Fibroblast of skin of right quadriceps (primary cell): ENCODE data around the gene DMC1.

Source experiments
- DNase-seq: peaks from one replicate; pipeline ENCODE4 v3.0.0-alpha.2; 2013

Gene DMC1

DNA sequence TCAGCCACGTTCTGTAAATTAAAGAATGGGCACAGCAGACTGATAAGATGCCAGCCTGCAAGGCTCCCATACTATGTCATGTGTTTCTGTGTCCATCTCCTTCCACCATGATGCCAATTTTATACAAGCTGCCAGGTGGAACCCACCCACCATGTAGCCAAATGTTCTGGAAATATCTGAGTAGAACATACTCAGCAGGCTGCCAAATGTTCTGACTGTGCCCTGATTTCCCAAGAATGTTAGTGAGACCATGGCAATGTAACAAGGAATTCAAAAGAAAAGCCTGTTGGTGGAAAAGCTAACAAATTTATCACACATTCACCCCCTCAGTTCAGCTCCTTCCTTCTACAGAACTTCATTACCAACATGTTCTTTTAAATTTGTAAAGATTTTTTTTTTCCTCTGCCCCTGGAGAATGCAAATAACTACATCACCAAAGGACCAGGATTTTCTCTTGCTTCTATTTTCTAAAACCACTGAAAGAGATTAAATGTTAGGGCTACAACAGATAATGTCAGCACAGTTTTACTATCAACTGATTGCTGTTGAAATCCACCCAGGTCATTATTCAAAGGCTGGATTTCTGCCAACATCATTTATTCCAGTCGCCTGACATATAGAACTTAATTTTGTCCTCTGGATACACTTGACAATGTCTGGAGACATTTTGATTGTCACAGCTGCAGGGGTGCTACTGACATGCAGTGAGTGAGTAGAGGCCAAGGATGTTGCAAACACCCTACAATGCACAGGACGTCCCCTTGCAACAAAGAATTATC, 3.1 kb downstream of the DMC1 start:
- no peak for DNase-seq

DNA sequence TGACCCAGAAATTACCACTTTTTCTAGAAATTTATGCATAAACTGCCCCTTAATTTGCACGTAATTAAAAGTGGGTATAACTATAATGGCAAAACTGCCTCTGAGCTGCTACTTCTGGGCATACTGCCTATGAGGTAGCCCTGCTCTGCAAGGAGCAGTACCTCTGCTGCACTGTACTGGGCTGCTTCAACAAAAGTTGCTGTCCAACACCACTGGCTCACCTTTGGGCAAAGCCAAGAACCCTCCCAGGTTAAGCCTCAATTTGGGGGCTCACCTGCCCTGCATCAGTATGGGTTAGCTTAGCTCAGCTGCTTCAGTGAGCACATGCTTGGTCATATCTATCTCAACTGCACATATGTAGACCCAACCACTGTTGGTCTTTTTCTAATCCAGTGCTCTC, 4.5 kb downstream of the DMC1 start:
- DNase-seq: no peak

DNA sequence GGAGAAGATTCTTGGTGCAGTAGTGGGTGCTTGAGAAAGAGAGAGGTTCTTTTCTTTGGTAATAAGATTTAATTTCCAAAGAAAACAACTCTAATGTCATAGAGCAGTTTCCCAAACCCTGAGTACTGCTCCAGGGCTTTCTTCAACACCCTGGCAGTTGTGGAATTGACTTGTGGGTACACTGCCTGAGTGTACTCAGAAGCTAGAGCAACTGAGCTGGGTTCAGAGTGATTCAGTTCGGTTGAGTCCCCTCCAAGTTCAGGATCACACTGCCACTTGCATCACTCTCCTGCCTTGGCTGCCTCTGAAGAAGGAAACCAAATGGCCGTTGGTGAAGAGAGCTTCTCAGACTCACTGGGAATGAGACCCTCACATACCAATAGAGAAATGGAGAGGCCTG, 5.3 kb downstream of the DMC1 start:
- no peak for DNase-seq

DNA sequence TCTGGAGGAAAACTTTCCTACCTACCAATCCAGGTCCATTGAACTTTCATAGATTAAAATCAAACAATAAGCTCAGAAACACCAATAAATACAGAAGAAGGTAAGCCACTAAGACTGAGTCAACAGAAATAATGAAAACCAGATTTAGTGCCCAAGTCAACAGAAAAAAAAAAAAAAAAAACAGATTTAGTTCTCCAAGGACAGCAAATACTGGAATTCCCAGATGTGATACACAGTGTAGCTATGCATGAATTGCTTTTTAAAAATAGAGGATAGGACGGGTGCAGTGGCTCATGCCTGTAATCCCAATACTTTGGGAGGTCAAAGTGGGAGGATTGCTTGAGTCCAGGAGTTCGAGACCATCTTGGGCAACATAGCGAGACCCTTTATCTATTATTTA, 15.7 kb downstream of the DMC1 start:
- peak; percentile 78 for DNase-seq

DNA sequence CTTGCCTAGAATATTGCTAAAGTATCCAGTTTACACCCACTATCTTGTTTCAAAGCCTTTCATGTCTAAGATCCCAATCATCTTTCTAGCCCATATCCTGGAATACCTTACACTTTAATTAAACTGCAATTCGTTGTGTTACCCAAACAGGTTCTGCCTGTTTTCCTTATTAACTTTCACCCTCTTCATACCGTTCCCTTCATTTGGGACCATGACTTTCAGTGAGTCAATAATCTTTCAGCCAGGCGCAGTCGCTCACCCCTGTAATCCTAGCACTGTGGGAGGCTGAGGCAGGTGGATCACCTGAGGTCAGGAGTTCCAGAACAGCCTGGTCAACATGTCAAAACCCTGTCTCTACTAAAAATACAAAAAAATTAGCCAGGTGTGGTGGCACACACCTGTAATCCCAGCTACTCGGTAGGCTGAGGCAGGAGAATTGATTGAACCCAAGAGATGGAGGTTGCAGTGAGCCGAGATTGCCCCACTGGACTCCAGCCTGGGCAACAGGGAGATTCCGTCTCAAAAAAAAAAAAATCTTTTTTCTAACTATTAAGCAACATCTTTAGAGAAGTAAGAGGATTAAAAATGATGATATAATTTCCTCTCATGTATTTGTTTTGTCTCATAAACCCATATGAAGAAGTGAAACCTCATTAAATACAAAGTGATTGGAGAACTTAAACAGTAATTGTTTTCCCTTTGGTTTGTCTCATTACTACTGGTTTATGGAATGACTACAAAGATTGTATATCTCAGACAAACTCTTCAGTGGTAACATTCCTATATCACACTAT, 20.7 kb downstream of the DMC1 start:
- no peak for DNase-seq

DNA sequence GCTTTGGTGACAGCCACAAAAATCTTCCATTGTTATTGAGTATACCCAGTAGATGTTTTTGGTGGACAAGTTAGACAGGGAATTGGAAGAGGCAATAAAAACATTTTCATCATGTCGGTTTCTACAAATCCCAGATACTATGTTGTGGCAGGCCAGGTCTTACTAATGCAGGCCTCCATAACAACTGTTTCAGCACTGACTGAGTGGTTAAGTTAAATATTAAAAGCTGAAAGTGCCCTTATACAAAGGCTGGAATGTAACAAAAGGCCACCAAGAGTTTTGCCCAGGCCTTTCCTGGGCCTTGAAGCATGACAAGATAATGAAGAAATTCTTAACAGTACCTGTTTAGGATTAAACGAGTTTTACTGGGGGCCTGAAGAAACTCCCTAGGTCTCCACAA, 29.3 kb downstream of the DMC1 start:
- DNase-seq: no peak

DNA sequence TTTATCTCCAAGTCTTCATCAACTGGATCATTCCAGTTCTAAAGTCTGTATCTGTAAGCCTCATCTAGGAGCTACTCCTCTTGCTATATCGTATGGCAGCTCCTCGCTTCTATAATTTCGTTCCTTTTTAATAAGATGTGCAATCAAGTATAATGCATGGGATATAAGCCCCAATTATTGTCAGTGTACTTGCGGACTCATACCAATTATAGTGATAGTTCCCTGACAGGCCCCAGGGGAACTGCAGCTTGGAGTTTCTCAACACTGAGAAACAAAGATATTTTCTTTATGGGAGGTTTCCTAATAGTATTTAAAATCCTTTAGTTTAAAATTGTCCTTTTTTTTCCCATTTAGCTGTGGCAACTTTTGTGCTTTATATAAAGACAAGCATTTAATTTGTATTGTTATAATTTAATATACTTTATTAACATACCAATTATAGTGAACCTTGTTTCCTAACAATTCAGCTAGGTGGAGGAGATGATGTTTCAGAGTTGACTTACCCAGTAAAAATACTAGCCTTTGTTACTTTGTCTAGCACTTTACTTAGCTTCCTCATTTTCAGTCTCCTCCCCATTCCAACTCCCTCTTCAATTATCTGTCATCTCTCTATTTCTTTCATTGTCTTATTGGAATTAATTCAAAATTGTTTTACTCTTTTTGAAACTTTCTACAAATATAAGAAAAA, 38.6 kb downstream of the DMC1 start:
- DNase-seq: no peak

DNA sequence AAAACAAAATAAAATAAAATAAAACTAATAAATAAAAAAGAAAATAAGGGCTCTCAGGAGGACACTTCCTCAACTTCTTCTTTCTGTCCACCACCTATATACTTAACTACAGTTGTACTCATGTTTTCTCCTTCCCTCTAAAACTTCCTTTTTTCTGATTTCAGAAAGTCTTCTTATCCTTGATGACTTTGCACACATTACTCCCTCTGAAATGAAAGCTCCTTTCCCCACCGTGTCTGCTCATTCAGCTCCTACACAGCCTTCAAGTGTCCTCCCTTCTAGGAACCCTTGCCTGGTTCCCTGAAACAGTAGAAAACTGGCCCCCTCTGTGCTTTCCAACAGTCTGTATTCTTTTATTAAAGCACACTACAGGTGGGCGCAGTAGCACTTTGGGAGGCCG, 45.6 kb downstream of the DMC1 start:
- DNase-seq: no peak

DNA sequence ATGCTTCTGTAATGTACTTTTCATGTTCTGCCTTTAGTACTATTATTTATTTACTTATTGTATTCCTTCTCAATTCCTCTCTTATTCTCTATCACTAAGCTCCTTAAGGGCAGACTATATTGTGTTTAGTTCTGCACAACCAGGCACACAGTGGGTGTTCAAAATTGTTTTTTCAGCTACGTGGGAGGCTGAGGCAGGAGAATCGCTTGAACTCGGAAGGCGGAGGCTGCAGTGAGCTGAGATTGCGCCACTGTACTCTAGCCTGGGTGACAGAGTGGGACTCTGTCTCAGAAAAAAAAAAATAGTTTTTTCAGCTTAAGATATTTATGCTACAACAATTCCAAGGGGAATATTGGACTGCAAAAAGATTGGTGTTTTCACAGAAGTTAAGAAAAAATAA, 46.5 kb downstream of the DMC1 start:
- DNase-seq: no peak

DNA sequence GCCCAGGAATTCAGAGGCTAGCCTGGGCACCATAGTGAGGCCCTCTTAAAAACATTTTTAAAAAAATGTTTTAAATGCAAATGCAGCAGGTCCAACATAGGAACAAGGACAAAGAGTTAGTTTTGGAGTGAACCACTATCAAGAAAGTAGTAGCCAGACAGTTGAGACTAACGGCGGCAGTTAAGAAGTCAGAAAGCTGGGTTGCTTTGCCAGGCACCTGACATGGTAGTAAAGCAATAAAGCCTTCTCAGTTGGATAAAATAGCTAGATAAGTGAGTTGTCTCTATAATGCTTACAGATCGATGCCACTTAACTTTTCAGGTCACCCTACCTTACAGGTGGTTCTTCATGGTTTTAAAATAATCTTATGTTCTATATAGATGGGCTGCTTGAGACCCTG, 47.0 kb downstream of the DMC1 start:
- DNase-seq: no peak

DNA sequence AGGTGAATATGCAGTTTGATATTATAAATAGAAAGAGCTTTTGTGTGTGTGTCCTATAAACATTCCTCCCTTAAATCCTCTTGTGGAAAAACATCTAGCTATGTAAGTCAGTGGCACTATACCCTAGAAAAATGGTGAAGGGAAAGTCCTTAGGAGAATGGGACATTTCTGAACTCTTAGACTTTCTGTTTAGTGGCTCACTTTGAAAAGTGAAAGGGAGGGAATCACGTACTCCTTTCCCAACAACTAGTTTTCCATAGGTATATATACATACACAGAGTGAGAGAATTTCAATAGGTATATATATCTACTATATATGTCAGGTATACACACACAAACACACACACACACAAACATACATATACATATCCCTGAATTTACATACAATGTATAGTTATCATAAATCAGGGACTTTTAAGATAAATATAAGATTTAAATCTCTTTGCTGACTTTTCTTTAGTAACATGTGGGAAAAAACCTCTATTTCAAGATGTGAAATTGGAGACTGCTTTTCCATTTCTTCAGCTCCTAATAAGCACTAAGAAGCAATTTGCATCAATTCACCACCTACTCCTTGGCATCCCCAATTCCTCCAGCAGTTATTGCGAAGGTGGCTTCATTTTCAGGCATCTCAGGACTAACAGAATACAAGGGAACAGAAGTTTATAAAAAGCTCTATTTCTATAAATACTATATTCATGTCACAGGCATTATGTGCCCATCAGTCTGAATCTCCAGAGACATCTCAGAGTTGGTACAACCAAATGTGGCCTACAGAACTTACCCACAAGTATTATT, 50.3 kb downstream of the DMC1 start:
- no peak for DNase-seq

DNA sequence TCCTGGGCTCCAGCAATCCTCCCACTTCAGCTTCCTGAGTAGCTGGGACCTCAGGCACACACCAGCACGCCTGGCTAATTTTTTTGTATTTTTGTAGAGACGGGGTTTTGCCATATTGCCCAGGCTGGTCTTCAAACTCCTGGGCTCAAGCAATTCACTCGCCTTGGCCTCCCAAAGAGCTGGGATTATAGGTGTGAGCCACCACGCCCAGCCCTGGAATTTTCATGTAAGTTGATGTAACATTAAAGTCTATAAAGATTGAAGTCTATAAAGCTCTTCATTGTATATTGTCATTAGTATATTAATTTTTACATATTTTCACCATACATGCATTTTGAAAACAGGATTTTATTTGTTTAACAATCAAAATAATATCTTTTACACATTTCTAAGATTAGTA, 51.4 kb downstream of the DMC1 start:
- DNase-seq: no peak

DNA sequence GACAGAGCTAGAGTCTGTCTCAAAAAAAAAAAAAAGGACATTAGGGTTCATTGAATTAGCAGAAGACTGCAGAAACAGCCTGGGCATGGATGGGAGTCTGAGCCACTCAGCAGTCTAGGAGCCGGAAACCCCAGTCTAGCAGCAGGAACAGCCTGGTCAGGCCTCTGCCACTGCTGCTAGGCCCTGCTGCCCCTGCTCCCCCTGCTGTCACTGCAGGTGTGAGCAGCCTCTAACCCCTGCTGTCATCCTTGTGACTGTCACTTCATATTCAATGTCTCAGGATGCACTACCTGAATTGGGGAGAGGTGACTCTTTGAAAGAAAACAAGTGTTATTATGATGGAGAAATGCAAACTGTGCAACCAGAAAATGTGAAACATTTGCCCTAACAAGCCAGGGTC, 56.9 kb downstream of the DMC1 start:
- no peak for DNase-seq

DNA sequence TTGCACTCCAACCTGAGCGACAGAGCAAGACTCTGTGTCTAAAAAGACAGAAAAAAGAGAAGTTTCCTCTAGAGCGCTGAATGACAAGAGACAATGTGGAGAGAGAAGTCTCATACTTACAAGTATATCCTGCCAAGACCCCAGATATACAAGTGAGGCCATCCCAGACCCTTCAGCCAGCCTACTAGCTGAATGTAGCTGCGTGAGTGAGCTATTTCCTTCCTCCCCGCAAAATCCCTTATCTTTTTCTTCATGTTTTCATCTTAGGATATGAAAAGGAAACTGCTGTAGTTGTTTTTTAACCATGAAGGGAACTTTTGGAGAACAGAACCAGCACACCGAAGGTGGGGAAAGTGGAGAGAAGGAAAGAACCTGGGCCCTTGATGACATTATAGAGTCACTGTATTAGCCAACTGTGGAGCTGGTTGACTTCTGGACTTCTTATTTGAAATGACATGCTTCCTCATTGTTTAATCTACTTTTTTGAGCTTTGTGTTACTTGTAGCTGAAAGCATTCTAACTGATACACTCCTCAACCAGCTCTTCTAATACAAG, 59.5 kb downstream of the DMC1 start:
- DNase-seq: no peak

DNA sequence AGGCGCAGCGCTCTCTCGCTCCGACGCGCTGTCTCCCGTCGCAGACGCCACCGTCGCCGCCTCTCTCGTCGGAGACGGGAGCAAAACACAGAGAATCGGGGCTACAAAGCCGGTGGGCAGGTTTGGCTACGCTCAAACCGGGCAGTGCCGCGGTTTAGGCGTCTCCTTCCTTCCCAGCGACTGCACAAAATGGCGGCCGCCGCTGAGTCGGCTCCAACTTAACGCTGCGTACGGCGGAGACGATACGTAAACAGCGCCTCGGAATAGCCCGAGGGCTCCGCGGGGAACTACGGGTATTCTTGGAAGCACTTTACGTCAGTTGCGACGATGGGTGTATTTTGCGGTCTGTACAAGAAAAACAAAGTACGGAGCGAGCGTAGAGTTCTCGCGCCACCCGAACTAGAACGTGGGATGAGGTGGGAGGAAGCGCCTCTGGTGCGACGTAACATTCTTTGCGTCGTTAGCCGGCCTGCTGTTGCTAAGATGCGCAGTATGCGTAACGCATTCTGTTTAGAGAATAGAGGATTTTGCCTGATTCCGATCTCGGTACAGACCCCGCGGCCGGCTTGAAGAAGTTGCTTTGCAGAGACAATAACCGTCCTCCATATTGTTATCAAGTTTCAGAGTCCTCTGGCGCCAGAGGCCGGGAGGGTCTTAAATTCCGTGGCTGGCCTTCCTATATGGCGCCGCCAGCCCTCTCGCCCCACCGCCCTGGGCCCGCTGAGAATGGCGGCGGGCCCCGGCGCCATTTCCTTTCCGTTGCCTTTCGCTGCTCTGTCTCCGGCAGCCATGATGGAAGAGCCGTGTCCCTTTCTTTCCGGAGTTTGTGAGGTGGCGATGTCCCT, 63.6 kb downstream of the DMC1 start, which contains the start of gene DDX17:
TSS of gene DDX17 (minus strand) at position 194 of the 845 bp plus-strand sequence.
- peak; percentile 95 for DNase-seq

DNA sequence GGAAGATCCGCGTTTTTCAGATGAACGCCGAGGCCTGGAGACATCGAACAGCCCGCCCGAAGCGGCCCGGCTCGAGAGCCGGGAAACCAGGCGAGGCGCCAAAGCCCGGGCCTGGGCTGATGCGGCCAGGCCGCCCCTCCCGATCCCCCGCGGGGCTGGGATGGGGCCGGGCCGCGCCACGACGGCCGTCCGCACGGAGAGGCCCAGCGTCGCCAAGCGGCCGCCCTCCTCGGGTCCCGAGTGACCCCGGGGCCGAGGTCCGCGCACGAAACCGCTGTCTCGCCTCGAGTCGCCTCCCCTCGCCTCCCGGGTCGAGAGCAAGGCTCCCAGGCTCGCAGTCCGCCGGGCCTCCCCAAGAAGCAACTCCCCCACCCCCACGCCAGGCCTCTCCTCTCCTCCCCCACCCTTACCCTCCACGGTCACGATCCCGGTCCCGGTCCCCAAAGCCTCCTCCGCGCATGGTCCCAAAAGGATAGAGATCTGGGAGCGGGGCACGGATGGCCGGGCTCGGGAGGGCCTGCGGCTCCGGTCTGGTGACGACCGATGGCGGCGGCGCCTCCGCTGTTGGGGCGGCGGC, 64.4 kb downstream of the DMC1 start:
- peak; percentile 58 for DNase-seq

DNA sequence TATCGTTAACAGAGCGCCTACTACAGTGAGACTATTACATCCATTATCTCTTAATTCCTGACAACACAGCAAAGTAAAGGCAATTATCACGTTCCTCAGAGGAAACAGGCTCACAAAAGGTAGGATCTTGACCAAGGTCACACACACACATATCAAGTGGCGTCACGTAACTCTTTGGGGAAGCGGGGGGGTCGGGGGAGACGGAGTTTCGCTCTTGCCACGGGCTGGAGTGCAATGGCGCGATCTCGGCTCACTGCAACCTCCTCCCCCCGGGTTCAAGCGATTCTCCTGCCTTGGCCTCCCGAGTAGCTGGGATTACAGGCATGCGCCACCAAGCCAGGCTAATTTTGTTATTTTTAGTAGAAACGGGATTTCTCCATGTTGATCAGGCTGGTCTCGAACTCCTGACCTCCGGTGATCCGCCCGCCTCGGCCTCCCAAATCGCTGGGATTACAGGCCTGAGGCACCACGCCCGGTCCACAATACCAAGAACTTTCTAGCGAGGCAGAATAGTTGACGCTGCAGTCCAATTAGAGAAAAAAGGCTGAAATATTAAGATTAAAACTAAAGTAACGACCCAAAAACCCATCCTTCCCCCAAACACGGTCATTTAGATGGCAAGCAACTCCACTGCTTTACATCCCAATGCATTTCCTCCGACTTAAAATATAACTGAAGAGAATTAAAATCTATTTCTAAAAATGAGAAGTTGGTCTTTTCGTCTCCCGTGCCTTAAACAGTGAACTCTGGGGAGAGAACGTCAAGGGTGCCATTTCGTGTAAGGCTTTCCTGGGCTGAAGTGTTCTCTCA, 65.0 kb downstream of the DMC1 start:
- peak; percentile 39 for DNase-seq

DNA sequence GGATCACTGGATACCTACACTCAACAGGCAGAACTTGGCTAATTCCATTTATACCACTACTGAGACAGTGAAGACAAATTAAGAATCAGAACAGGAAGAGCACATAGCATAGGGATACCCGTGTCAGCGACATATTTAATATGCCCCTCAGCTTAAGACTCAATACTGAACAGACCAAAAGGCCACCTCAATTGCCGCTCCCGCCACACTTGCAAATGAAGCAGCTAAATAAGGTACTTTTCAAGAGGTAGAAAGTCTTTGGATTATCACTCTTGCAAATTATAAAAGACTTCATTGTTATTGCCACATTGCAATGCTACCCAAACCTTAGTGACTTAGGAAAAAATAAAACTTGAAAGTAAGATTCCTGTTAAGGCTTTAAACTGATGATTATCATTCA, 67.0 kb downstream of the DMC1 start:
- no peak for DNase-seq

DNA sequence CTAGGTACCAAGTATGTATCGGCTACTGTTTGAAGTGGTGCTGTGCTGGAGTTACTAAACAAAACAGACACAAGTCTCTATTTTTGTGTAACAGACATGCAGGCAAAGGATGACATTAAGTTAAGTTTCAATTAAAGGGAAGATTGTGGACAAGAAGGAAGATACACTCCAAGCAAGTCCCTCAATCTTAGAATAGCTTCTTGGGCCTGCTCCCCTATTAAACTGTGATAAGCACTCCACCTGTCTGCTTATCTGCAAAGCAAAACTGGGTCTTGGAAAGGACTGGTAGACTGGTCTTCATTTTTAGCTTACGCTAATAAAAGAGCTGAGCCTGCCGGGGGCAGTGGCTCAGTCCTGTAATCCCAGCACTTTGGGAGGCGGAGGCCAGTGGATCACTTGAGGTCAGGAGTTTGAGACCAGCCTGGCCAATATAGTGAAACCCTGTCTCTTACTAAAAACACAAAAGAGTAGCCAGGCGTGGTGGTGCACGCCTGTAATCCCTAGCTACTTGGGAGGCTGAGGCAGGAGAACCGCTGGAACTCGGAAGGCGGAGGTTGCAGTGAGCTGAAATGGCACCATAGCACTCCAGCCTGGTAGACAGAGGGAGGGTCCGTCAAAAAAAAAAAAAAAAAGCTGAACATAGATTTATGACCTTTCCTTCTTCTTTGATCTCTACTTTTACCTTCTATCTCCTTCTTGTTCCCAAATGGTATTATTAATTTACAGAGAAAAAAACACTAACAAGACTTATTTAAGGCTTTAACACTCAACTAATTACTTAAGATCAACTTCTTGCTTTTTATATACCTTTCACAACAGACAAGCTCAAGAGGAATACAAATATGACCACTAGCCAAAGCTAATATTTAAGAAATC, 67.9 kb downstream of the DMC1 start:
- DNase-seq: no peak
